Sigmoid colon (tissue), 7 donors: Measurements from ENCODE around the gene CCNE1. TPM values are rescaled to one million over a fixed set of nuclear protein-coding genes. Genes with fewer than 3 reads are reported as not detected.

Experiments
- DNase-seq: peaks from one replicate; pipeline ENCODE4 v3.0.0-alpha.2; 2019
- H3K27ac ChIP-seq, 4 donors: fragments of 200-600 bp; sonication (generic); one replicate each; pipeline ENCODE4 v1.5.1; 2016 to 2019; ENCODE audit warnings: mild to moderate bottlenecking in 1 of 4
- H3K27me3 ChIP-seq, 3 donors: fragments of 200-600 bp; sonication (generic); one replicate each; pipeline ENCODE4 v1.5.1; 2019; ENCODE audit warnings: mild to moderate bottlenecking in 1 of 3
- H3K36me3 ChIP-seq, 4 donors: fragments of 200-600 bp; sonication (generic); one replicate each; pipeline ENCODE4 v1.5.1; 2016 to 2019
- H3K4me1 ChIP-seq, 4 donors: fragments of 200-600 bp; sonication (generic); one replicate each; pipeline ENCODE4 v1.5.1; 2017 to 2019
- H3K4me3 ChIP-seq, 4 donors: fragments of 200-600 bp; sonication (generic); one replicate each; pipeline ENCODE4 v1.5.1; 2017 to 2019; ENCODE audit warnings: mild to moderate bottlenecking in 2 of 4, moderate library complexity in 1 of 4
- H3K9me3 ChIP-seq, 4 donors: fragments of 200-600 bp in 3 of 4; sonication (generic) in 3 of 4; one replicate each; pipeline versions ENCODE4 v1.5.1 to v1.6.1; 2013 to 2019
- EP300 ChIP-seq, 4 donors: sonication (generic); formaldehyde crosslinking; IDR thresholded peaks; one replicate each; pipeline ENCODE4 v1.6.1; 2017; ENCODE audit warnings: antibody characterized with exemption in 4 of 4
- POLR2A ChIP-seq, 2 donors: fragments of 450-650 bp; IDR thresholded peaks; one replicate each; pipeline ENCODE4 v1.6.1; 2016; ENCODE audit warnings: antibody characterized with exemption in 2 of 2, mild to moderate bottlenecking in 2 of 2, moderate library complexity in 2 of 2
- POLR2AphosphoS5 ChIP-seq, 4 donors: sonication (generic); formaldehyde crosslinking; IDR thresholded peaks; one replicate each; pipeline ENCODE4 v1.6.1; 2017; ENCODE audit warnings: antibody characterized with exemption in 4 of 4
- WGBS, 2 donors: extraction: QIAGEN DNeasy Blood & Tissue Kit; methylation state at CpG; one replicate each; pipeline ENCODE4 v1.1.7; 2013; 5-methylcytosine and 5-hydroxymethylcytosine counted together
- intact Hi-C: fragments of 100-400 bp; cut with DNase I; formaldehyde crosslinking; loops from one replicate; pipeline ENCODE4 v1.15.1; 2023
- polyA plus RNA-seq, 3 donors: library from polyadenylated mRNA; stranded (reverse); fragments of 200-250 nt; gene quantifications; one replicate each; pipeline ENCODE4 v1.2.3, GENCODE V29; 2013
- total RNA-seq, 4 donors: library from RNA; depleted of rRNA; stranded (reverse); fragments of >200 nt; gene quantifications; one replicate each; pipeline ENCODE4 v1.1.0, GENCODE V29; 2016
- TF ChIP-seq, protein P1 (sequence below), 4 experiments: fragments of 450-650 bp in 3 of 4; fragments of 200-600 bp in 1 of 4; IDR thresholded peaks; one replicate each; pipeline ENCODE4 v1.5.1; 2016 to 2019; ENCODE audit warnings: antibody characterized with exemption in 4 of 4, mild to moderate bottlenecking in 3 of 4, moderate library complexity in 2 of 4
- donor health status: healthy with polysubstance abuse.
- donor health status: Bipolar disorder and iron deficiency.
- donor health status: healthy.

Gene CCNE1
- total and polyA plus RNA-seq, 7 donors: 2.3 to 13.8 (median 4.4) TPM

DNA sequence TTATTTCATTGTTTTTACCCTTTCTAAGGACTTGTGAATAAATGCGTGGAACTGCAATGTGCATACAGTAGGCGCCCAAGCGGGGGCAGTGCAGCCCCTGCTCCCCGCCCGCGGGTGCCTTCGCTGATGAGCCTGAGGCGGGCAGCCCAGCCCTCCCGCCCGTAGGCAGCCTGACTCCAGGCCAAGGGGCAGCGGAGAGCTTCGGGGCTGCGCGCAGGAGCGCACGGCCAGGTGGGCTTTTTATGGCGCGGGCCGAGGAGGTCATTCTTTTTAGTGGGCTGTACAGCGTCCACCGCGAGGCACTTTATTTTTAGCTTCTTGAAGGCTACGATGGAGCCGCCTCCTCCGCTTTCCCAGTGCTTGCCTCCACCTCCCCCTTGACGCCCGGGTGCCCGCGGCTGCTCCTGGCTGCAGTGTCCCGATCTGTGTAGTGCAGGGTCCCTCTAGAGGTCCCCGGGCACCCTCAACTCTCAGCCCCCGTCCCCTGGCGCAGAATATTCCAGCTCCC is 60.5 kb downstream of the CCNE1 start:
- DNase-seq: no peak
- 6 to 19% methylated on average over 33 of the region's 33 CpGs for WGBS, 2 donors
- Histone ChIP-seq H3K9me3 (no peaks in the 10 kb centered on the region), H3K4me1 (peaks cover 0 to 36% (median 23%) of the 10 kb centered on the region in 4 donors), H3K27me3 (peaks cover 10 to 43% (median 18%) of the 10 kb centered on the region in 3 donors), H3K36me3 (no peaks in the 10 kb centered on the region), H3K27ac (no peak overlapping the region), H3K4me3 (no peak overlapping the region)
- TF ChIP-seq EP300 (IDR thresholded peaks at IDR 0.05): no peak
- TF ChIP-seq, protein P1, sequence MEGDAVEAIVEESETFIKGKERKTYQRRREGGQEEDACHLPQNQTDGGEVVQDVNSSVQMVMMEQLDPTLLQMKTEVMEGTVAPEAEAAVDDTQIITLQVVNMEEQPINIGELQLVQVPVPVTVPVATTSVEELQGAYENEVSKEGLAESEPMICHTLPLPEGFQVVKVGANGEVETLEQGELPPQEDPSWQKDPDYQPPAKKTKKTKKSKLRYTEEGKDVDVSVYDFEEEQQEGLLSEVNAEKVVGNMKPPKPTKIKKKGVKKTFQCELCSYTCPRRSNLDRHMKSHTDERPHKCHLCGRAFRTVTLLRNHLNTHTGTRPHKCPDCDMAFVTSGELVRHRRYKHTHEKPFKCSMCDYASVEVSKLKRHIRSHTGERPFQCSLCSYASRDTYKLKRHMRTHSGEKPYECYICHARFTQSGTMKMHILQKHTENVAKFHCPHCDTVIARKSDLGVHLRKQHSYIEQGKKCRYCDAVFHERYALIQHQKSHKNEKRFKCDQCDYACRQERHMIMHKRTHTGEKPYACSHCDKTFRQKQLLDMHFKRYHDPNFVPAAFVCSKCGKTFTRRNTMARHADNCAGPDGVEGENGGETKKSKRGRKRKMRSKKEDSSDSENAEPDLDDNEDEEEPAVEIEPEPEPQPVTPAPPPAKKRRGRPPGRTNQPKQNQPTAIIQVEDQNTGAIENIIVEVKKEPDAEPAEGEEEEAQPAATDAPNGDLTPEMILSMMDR (IDR thresholded peaks at IDR 0.05): no peak
- TF ChIP-seq POLR2AphosphoS5 (IDR thresholded peaks at IDR 0.05): no peak
- no peak for TF ChIP-seq POLR2A (IDR thresholded peaks at IDR 0.05)
- intact Hi-C loops: no loop called here

DNA sequence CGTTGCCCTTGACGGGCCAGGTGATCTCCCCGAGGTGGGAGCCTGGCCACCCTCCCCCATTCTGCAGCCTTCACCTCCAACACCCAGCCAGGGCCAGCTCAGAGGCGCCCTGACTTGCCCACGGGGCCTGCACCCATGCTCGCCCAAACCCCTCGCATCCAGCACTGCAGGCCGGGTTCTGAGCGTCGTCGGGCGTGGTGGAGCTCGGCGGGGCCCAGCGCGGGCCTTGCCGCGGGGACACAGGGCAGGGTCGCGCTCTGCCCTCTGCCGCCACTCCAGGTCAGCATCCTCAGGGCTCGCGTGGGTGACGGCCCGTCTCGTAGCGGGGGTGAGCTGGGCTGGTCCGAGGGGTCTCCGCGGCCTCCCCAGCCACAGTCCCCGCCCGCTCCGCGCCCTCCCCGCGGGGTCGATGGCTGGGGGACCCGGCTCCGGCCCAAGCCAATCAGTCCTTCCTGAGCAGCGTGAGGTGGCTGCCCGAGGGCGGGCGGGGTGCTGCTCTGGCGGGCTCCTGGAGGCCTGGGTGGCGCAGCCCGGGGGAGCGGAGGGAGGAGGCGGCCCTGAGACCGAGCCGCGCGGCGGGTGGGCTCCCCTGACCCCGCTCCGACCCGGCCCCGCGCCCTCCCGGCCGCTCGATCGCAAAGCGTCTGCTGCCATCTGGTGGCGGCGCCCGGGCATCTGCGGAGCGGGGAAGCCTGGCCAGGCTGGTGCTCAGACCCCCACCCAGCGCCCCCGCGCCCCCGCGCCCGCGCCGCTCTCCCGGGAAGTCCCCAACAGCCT is 61.4 kb downstream of the CCNE1 start:
- WGBS, 2 donors: 2% methylated on average over 77 of the region's 77 CpGs
- TF ChIP-seq, protein P1 (IDR thresholded peaks at IDR 0.05): peak; percentile 14 to 94 (median 50)
- TF ChIP-seq EP300 (IDR thresholded peaks at IDR 0.05) (no peak), POLR2AphosphoS5 (IDR thresholded peaks at IDR 0.05) (no peak), POLR2A (IDR thresholded peaks at IDR 0.05) (no peak)
- peaks cover 0 to 36% (median 23%) of the 10 kb centered on the region in 4 donors for H3K4me1 ChIP-seq
- H3K27ac ChIP-seq: no peak overlapping the region
- no peaks in the 10 kb centered on the region for H3K36me3 ChIP-seq
- no peaks in the 10 kb centered on the region for H3K9me3 ChIP-seq
- H3K4me3 ChIP-seq: peak overlapping the region; percentile 16 to 62 (median 45)
- intact Hi-C loops: loop anchor here (1.0 kb wide), 2 partner anchors 113 to 143 kb away; no protein-coding TSS in a partner anchor
- DNase-seq: no peak
- peaks cover 10 to 43% (median 18%) of the 10 kb centered on the region in 3 donors for H3K27me3 ChIP-seq

Other genes starting within 250 kb of the CCNE1 start
- gene POP4, start 205.7 kb upstream of the CCNE1 start, total RNA-seq: 10 to 100 TPM; 33.5 to 58.5 (median 52.1) TPM
- 100 to 1,000 TPM in 1 of 3 donors, 10 to 100 TPM in 2; 68.5 to 103 (median 92.1) TPM for gene POP4, start 205.7 kb upstream of the CCNE1 start, polyA plus RNA-seq
- 10 to 100 TPM; 19.4 to 34.6 (median 22.6) TPM for gene PLEKHF1, start 146.5 kb upstream of the CCNE1 start, total RNA-seq
- 10 to 100 TPM in 1 of 3 donors, 1 to 10 TPM in 2; 1.2 to 13.0 (median 6.0) TPM for gene PLEKHF1, start 146.5 kb upstream of the CCNE1 start, polyA plus RNA-seq
- 10 to 100 TPM; 32.1 to 36.0 (median 34.2) TPM for gene C19orf12, start 96.7 kb upstream of the CCNE1 start, total RNA-seq
- 10 to 100 TPM; 13.2 to 19.1 (median 16.0) TPM for gene C19orf12, start 96.7 kb upstream of the CCNE1 start, polyA plus RNA-seq
- 10 to 100 TPM; 54.6 to 69.2 (median 60.6) TPM for gene URI1, start 130.2 kb downstream of the CCNE1 start, total RNA-seq
- 10 to 100 TPM; 20.8 to 34.2 (median 29.1) TPM for gene URI1, start 130.2 kb downstream of the CCNE1 start, polyA plus RNA-seq